Panc1 (cell line): ENCODE data around the gene C4orf50.

Experiments
- POLR2AphosphoS5 ChIP-seq: IDR thresholded peaks from 2 replicates; pipeline ENCODE4 v1.6.1; 2012; ENCODE audit warnings: mild to moderate bottlenecking, low read depth, low read length, moderate library complexity
- SIN3A ChIP-seq: IDR thresholded peaks from 2 replicates; pipeline ENCODE4 v1.6.1; 2012; ENCODE audit warnings: low read depth, mild to moderate bottlenecking, low read length, moderate library complexity, borderline replicate concordance; ENCODE audit not compliant: insufficient read depth
- TF ChIP-seq, protein P1 (sequence below), 2 experiments: IDR thresholded peaks; 2 replicates each; pipeline ENCODE4 v1.6.1; 2011 to 2012; ENCODE audit warnings: low read depth in 2 of 2, control low read depth in 1 of 2, low read length in 1 of 2, mild to moderate bottlenecking in 1 of 2, moderate library complexity in 1 of 2; ENCODE audit not compliant: insufficient read depth in 1 of 2
- TF ChIP-seq, protein P2 (sequence below): fragments of 450-650 bp; IDR thresholded peaks from 2 replicates; pipeline ENCODE4 v1.5.1; 2017; ENCODE audit warnings: mild to moderate bottlenecking

- TF ChIP-seq, protein P1, sequence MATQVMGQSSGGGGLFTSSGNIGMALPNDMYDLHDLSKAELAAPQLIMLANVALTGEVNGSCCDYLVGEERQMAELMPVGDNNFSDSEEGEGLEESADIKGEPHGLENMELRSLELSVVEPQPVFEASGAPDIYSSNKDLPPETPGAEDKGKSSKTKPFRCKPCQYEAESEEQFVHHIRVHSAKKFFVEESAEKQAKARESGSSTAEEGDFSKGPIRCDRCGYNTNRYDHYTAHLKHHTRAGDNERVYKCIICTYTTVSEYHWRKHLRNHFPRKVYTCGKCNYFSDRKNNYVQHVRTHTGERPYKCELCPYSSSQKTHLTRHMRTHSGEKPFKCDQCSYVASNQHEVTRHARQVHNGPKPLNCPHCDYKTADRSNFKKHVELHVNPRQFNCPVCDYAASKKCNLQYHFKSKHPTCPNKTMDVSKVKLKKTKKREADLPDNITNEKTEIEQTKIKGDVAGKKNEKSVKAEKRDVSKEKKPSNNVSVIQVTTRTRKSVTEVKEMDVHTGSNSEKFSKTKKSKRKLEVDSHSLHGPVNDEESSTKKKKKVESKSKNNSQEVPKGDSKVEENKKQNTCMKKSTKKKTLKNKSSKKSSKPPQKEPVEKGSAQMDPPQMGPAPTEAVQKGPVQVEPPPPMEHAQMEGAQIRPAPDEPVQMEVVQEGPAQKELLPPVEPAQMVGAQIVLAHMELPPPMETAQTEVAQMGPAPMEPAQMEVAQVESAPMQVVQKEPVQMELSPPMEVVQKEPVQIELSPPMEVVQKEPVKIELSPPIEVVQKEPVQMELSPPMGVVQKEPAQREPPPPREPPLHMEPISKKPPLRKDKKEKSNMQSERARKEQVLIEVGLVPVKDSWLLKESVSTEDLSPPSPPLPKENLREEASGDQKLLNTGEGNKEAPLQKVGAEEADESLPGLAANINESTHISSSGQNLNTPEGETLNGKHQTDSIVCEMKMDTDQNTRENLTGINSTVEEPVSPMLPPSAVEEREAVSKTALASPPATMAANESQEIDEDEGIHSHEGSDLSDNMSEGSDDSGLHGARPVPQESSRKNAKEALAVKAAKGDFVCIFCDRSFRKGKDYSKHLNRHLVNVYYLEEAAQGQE (IDR thresholded peaks at IDR 0.05; ENCODE audit: insufficient read depth in 1 of 2, low read depth in 2 of 2, low read length in 1 of 2): no peak
- TF ChIP-seq, protein P2, sequence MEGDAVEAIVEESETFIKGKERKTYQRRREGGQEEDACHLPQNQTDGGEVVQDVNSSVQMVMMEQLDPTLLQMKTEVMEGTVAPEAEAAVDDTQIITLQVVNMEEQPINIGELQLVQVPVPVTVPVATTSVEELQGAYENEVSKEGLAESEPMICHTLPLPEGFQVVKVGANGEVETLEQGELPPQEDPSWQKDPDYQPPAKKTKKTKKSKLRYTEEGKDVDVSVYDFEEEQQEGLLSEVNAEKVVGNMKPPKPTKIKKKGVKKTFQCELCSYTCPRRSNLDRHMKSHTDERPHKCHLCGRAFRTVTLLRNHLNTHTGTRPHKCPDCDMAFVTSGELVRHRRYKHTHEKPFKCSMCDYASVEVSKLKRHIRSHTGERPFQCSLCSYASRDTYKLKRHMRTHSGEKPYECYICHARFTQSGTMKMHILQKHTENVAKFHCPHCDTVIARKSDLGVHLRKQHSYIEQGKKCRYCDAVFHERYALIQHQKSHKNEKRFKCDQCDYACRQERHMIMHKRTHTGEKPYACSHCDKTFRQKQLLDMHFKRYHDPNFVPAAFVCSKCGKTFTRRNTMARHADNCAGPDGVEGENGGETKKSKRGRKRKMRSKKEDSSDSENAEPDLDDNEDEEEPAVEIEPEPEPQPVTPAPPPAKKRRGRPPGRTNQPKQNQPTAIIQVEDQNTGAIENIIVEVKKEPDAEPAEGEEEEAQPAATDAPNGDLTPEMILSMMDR: no peak
- no peak for TF ChIP-seq POLR2AphosphoS5
- TF ChIP-seq SIN3A: no peak
Observed at GRCh38 chr4:5945171-5945570, 73.1 kb downstream of the C4orf50 start.
